ENCODE data around the gene RPL22.

Gene RPL22

GRCh38 chr1:6171548-6172124 is 27.8 kb downstream of the RPL22 start:
- DNase-seq: no peak

GRCh38 chr1:6170742-6171201 is 28.6 kb downstream of the RPL22 start:
- no peak for DNase-seq

- no peak for DNase-seq
These were observed 29.2 kb downstream of the RPL22 start for GRCh38 chr1:6170116-6170741.

DNA sequence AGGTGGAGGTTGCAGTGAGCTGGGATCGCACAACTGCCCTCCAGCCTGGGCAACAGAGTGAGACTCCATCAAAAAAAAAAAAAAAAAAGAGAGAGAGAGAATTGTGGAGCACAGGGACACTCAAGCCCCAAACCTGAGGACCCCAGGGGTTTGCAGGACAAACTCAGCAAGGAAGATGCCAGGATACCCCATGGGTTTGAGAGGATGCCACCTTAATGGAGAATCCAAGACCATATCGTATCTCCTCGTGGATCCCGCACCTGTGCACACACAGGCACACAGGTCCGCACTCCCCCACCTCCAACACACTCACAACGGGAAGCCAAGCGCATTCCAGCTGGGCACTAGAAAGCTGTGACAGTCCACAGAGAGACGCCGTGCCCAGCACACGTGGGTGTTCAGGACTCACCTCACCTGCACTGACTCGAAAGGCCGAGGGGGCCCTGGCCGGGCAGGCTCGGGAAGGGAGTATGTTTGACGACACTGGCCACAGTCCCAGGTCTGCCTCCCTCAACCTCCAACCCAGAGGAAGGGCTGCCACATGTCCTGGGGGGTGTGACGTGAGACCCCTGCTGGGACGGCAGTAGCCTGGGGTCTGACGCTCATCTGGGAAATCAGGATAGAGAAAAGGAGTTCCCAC is 30.3 kb downstream of the RPL22 start:
- DNase-seq: no peak

DNA sequence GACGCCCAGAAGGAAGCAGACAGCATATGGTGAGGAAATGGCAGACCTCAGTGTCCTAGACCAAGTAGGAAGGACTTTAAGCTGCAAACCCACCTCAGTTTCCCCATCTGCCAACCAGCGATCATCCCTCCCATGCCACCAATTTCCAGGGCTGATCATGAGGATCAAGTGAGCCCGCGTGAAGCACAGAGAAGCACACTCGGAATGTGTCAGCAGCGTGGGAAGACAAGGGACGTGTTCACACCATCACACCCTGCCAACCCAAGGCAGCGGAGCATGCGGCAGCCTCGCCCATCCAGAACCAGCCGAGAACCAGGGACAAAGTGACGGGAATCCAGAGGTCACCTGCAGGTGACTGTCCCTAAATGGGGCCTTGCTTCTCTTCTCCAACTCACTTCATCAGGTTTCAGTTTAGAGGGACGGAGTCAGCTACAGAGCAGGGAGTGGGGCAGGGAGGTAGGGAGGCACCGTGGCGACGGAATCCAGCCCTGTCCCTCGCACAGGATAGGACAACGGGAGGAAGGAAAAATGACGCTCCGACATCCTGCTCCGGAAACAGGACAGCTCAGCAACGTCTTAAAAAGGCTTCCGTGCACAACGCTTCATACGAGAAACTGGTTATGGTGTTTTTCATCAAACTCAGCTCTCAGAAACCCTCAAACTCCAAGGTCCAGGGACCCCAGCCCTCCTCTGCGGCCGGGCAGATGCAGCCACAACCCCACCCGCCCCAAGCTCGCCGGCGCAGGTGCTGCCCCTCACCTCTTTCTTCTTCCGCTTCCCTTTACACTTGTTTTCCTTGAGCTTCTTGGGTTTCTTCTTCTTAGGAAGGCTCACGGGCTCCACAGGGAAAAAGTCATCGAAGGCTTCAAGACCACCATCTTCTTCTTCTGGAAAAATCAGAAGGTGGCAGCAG is 31.7 kb downstream of the RPL22 start:
- DNase-seq: no peak

GRCh38 chr1:6166655-6167390 is 32.6 kb downstream of the RPL22 start:
- no peak for DNase-seq

DNA sequence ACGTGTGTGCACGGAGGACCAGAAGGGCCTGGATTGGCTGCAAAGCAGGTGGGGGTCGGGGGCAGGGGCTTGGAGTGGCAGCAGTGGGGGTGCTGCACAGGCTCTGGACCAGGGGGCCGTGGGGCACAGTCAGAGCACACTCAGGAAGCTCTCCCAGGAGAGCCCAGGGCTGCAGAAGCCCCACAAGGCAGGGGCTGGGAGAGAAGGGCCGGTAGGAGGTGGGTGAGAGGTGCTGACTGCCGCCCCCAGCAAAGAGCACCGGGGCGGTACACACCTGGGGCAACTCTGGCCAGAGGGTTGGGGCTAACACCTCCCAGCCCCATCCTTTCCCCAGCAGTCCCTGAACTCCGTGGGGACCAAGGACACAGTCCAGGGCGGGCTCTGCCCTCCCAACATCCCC is 33.2 kb downstream of the RPL22 start:
- no peak for DNase-seq

DNA sequence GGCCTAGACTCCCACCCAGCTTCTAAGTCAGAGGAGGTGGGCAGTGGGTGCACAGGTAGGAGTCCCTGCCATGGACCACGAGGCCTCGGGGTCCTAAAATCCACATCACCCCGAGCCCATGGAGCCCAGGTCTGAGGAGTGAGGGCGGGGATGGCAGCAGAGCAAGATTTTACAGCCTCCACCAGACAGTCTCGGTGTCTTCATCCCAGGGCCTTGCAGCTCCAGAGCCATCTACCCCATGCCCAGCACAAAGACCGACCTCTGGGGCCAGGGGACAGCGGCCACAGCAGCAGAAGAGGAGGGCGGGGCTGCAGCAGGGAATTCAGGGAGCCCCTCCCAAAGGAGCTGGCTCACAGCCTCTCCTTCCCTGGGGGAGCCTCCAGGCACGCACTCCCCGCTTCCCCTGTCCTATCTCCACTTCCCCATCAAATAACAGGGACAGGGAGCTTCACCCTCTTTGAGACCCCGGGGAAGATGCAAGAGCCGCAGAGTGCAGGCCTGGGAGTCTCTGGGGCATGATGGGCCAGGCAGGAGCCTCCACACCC is 33.9 kb downstream of the RPL22 start:
- DNase-seq: no peak

DNA sequence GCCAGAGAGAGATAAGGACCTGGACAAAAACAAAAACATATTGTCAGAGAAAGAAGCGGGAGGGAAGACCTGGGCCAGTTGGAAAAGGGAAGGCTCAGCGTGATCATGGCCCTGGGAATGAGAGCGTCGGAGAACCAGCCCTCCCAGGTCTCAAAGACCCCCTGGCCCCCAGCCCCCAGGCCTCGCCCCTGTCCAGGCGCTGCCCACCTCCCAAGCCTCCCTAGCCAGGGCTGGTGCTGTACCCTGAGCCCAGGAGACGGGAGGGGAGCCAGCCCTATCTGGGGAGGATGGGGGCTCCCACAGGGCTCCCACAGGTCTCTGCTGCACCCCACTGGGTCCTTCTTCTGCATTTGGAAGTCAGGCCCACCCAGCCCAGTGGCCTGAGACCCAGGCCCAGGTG is 34.4 kb downstream of the RPL22 start:
- no peak for DNase-seq

- DNase-seq: no peak
These were observed 35.3 kb downstream of the RPL22 start for GRCh38 chr1:6163973-6164617.

- DNase-seq: no peak
These were observed 36.0 kb downstream of the RPL22 start for GRCh38 chr1:6163191-6163972.

DNA sequence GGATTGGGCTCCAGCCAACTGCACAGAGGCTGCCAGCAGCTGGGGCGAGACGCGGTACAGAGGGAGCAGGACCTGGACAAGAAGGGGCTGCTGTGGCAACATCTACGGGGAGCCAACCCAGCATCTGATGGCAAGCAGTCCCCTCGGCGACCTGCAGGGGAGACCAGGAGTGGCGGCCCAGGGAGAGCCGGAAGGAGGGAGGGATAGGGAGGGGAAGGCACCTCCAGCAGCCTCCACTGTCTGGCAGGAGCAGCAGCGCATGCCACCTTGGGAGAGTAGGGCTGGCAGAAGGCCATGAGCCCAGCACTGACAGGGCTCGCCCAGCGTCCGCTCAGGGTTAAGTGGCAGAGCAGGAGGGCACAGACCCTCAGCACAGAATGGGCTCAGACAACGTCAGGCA is 36.6 kb downstream of the RPL22 start:
- no peak for DNase-seq

DNA sequence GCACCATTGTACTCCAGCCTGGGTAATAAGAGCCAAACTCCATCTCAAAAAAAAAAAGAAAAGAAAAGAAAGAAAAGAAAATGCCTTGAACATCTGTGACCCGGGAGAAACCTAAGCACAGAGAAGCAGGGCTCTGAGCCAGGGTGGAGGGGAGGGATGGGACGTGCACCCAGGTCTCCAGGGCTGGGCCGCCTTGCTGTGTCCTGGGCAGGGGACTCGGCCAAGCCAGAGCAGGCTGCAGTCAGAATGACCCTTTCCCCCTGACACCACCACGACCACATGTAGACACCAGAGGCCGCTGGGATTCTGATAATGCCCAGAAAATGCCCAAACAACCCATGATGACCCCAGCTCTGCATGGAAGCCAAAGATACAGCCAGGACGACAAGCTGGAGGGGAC is 37.1 kb downstream of the RPL22 start:
- DNase-seq: no peak

- DNase-seq: no peak
These were observed 41.2 kb downstream of the RPL22 start for GRCh38 chr1:6158181-6158580.

DNA sequence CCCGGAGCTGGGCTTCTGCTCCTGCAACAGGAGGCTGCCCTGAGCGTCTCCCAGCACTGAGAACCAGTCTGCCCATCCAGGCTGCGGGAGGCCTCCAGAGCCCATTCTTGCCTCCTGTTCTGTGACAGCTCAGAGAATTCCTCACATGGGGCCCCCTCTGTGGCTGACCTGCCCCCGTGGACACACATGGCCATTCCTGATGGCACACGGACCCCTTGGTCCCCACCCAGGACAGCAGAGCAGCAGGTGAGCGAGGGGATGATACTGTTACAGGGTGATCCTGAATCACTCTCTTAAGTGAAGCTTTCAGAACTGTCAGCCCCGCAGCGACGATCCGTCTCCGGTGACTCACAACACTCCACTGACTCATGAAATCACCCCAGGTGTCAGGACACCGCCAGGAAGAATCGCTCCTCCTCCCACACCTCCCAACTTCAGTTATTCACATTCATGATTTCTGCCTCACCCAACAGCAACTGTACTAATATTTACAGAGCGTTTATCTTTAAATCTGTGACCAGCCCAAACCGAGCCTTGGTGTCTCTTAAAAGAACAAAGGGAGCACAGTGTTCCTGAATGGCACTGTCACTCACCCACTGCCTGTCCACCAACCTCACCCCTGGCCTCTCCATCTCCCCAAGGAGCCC is 41.7 kb downstream of the RPL22 start:
- no peak for DNase-seq

GRCh38 chr1:6157132-6157527 is 42.3 kb downstream of the RPL22 start:
- DNase-seq: no peak

DNA sequence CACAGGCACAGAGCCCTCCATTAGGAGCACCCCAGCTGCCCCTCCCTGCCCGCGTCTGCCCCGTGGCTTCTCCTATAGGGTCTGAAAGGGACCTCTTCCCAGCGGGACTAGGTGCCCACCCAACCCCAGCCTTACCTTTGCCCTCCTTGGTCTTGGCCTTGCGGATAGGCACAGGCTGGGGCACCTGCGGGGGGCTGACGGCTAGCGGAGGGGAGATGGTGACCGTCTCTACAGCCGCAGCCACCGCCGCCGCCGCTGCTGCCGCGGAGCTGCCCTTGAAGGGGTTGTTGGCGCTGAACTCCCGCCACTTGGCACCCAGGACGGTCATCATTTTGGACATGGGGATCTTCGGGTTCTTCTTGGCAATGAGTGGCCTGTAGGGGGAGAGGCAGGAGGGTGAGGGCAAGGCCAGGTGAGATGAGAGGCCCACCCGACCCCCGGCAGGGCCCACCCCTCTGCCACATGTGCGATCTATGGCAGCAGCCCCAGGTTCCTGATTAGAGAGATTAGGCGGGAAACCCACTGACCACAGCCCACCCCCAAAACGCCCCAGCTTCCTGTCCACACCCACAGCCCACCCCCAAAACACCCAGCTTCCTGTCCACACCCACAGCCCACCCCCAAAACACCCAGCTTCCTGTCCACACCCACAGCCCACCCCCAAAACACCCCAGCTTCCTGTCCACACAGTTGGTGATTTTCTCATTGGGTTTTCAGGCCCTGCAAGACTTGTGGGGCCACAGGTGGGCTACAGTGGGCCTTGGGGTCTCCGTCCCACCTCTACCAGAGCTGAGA is 44.7 kb downstream of the RPL22 start:
- no peak for DNase-seq

- DNase-seq: no peak
These were observed 46.5 kb downstream of the RPL22 start for GRCh38 chr1:6152882-6153281.

DNA sequence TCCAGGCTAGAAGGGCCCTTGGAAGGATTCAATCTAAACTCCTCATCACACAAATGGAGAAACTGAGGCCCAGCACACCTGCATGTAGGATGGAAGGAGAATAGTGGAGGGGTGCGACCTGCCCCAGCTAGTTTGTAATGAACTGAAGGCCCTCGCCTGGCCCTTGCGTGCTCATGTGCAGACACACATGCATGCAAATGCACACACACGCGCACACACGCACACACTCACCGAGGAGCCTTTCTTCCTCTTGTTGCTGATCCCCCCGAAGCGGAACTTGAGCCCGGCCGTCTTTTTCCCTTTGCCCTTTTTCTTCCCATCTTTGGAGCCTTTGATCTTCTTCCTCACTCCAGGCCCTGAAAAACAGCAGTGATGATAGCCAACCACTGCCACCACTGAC is 47.2 kb downstream of the RPL22 start:
- no peak for DNase-seq
